K562 (cell line): ENCODE measurements around the gene COX6B2. TPM values are rescaled to one million over a fixed set of nuclear protein-coding genes. Genes with fewer than 3 reads are reported as not detected.
A peak's percentile ranks its signal among the peaks of the same experiment; 100 is the strongest.

ENCODE experiments used
- ESRRA ChIP-seq: fragments of 450-650 bp; IDR thresholded peaks from 2 replicates; pipeline ENCODE4 v1.6.1; 2014; ENCODE audit warnings: low read depth, mild to moderate bottlenecking, moderate library complexity, borderline replicate concordance
- ETV5 ChIP-seq: sonication (generic); formaldehyde crosslinking; IDR thresholded peaks from 2 replicates; pipeline ENCODE4 v1.4.0; 2020; ENCODE audit warnings: low read depth, mild to moderate bottlenecking, missing genetic modification reagents
- GTF2A2 ChIP-seq: IDR thresholded peaks from 2 replicates; pipeline ENCODE4 v1.6.1; 2016; ENCODE audit warnings: mild to moderate bottlenecking, missing genetic modification characterization, missing compliant biosample characterization
- HDGF ChIP-seq: fragments of 450-650 bp; IDR thresholded peaks from 2 replicates; pipeline ENCODE4 v1.6.1; 2016
- HMG20B ChIP-seq: fragments of 250-450 bp; sonication (Bioruptor Pico); IDR thresholded peaks from 2 replicates; pipeline ENCODE4 v1.5.0; 2021; ENCODE audit warnings: mild to moderate bottlenecking
- IRF2 ChIP-seq: sonication (generic); formaldehyde crosslinking; IDR thresholded peaks from 2 replicates; pipeline ENCODE4 v1.8.1; 2022; ENCODE audit warnings: mild to moderate bottlenecking, missing genetic modification reagents
- L3MBTL2 ChIP-seq: fragments of 450-650 bp; IDR thresholded peaks from 2 replicates; pipeline ENCODE4 v1.6.1; 2016; ENCODE audit warnings: mild to moderate bottlenecking, moderate library complexity
- NCOA1 ChIP-seq: fragments of 450-650 bp; IDR thresholded peaks from 2 replicates; pipeline ENCODE4 v1.6.1; 2016; ENCODE audit warnings: low read depth
- NONO ChIP-seq, 2 experiments: fragments of 200-400 bp in 1 of 2; fragments of 450-650 bp in 1 of 2; formaldehyde crosslinking in 1 of 2; IDR thresholded peaks; 2 replicates each; pipeline ENCODE4 v1.6.1; 2017; ENCODE audit warnings: low read depth in 2 of 2, mild to moderate bottlenecking in 2 of 2, moderate library complexity in 2 of 2, low read length in 1 of 2
- PHF21A ChIP-seq: fragments of 450-650 bp; IDR thresholded peaks from 2 replicates; pipeline ENCODE4 v1.6.1; 2017; ENCODE audit warnings: low read depth, borderline replicate concordance
- PTRF ChIP-seq: fragments of 450-650 bp; IDR thresholded peaks from 2 replicates; pipeline ENCODE4 v1.6.1; 2016; ENCODE audit warnings: mild to moderate bottlenecking, missing genetic modification characterization, missing compliant biosample characterization
- RBM25 ChIP-seq: fragments of 200-400 bp; formaldehyde crosslinking; IDR thresholded peaks from 2 replicates; pipeline ENCODE4 v1.6.1; 2018; ENCODE audit warnings: low read length, low read depth, moderate library complexity; ENCODE audit not compliant: severe bottlenecking
- TEAD4 ChIP-seq, 2 experiments: sonication (generic) in 1 of 2; formaldehyde crosslinking in 1 of 2; IDR thresholded peaks; 2 replicates each; pipeline versions ENCODE4 v1.6.1 to v1.8.0; 2012 to 2022; ENCODE audit warnings: borderline replicate concordance in 1 of 2, inconsistent platforms in 1 of 2, low read length in 1 of 2, mild to moderate bottlenecking in 1 of 2, missing genetic modification reagents in 1 of 2
- TSHZ1 ChIP-seq: fragments of 250-450 bp; sonication (Bioruptor Pico); IDR thresholded peaks from 2 replicates; pipeline ENCODE4 v1.4.0; 2020; ENCODE audit warnings: mild to moderate bottlenecking, moderate library complexity
- ZNF224 ChIP-seq: sonication (generic); formaldehyde crosslinking; IDR thresholded peaks from 2 replicates; pipeline ENCODE4 v1.8.0; 2022; ENCODE audit warnings: mild to moderate bottlenecking, missing genetic modification reagents
- ZNF316 ChIP-seq: fragments of 450-650 bp; IDR thresholded peaks from 2 replicates; pipeline ENCODE4 v1.6.1; 2016
- ZNF512 ChIP-seq: IDR thresholded peaks from 2 replicates; pipeline ENCODE4 v1.6.1; 2016; ENCODE audit warnings: missing genetic modification characterization, missing compliant biosample characterization
- ZNF518B ChIP-seq: fragments of 250-450 bp; sonication (Bioruptor Pico); IDR thresholded peaks from 2 replicates; pipeline ENCODE4 v1.5.0; 2021; ENCODE audit warnings: mild to moderate bottlenecking, moderate library complexity
- polyA plus RNA-seq, 8 experiments: library from polyadenylated mRNA; depleted of rRNA in 4 of 8; stranded (reverse) in 5 of 8; unstranded in 3 of 8; fragments of >200 nt; fragmentation: Nextera tagmentation in 2 of 8; fragmentation: Illumina TruSeq in 1 of 8; extraction: Ambion mirVana in 2 of 8; extraction: Trizol in 1 of 8; gene quantifications; 2 replicates each; pipeline versions ENCODE4 v1.2.1 to v1.2.3, GENCODE V29; 2011 to 2014; ENCODE audit warnings: inconsistent platforms in 1 of 8, missing spikeins in 1 of 8
- total RNA-seq, 7 experiments: library from RNA; depleted of rRNA in 6 of 7; stranded (reverse); fragments of >200 nt in 6 of 7; fragmentation: Illumina TruSeq in 2 of 7; extraction: Trizol in 2 of 7; gene quantifications; 2 replicates each; pipeline versions ENCODE4 v1.2.1 to v1.2.3, GENCODE V29; 2011 to 2021; ENCODE audit warnings: low replicate concordance in 1 of 7

COX6B2 gene
- total and polyA plus RNA-seq, 9 of the 15 experiments (the other 6 are each of a cell fraction or from before 2014, with no cell fraction given): 0.40 to 2.5 (median 0.83) TPM

GRCh38 chr19:55382522-55383054, 28.1 kb upstream of the COX6B2 start (continued):
- TF ChIP-seq GTF2A2 (tag) (no peak), TEAD4 (IDR thresholded peaks at IDR 0.05; ENCODE audit: low read length) (no peak), TEAD4 (CRISPR knock-in tag; IDR thresholded peaks at IDR 0.05; ENCODE audit: borderline replicate concordance) (no peak), PHF21A (no peak), ZNF518B (no peak), ESRRA (no peak), RBM25 (peak; percentile 80), NCOA1 (no peak), NONO (IDR thresholded peaks at IDR 0.05; ENCODE audit: low read depth in 2 of 2, low read length in 1 of 2) (no peak), HDGF (no peak), ZNF316 (no peak), ETV5 (CRISPR knock-in tag) (0 out of 2 replicates have a peak, but pooled peaks have one; percentile 15), ZNF512 (tag) (no peak), IRF2 (0 out of 2 replicates have a peak, but pooled peaks have one; percentile 44), TSHZ1 (no peak), PTRF (tag) (no peak), ZNF224 (CRISPR knock-in tag) (no peak), L3MBTL2 (no peak), HMG20B (CRISPR knock-in tag) (no peak)
